ENCODE data around the gene SUSD4.

The SUSD4 gene

GRCh38 chr1:223328566-223328965 lies 35.4 kb downstream of the SUSD4 start:
- no peak for DNase-seq

- no peak for DNase-seq
Observed at GRCh38 chr1:223326776-223327175, 37.2 kb downstream of the SUSD4 start.

- no peak for DNase-seq
Observed at GRCh38 chr1:223323491-223324484, 40.2 kb downstream of the SUSD4 start.

GRCh38 chr1:223322868-223323267 lies 41.1 kb downstream of the SUSD4 start:
- DNase-seq = no peak

- no peak for DNase-seq
Observed at GRCh38 chr1:223320959-223321358, 43.0 kb downstream of the SUSD4 start.

GRCh38 chr1:223319905-223320580 lies 43.9 kb downstream of the SUSD4 start:
- no peak for DNase-seq

- no peak for DNase-seq
Observed at GRCh38 chr1:223319398-223319797, 44.6 kb downstream of the SUSD4 start.

- DNase-seq = no peak
Observed at GRCh38 chr1:223316082-223316481, 47.9 kb downstream of the SUSD4 start.

- no peak for DNase-seq
Observed at GRCh38 chr1:223315665-223316064, 48.3 kb downstream of the SUSD4 start.

- no peak for DNase-seq
Observed at GRCh38 chr1:223313415-223313754, 50.6 kb downstream of the SUSD4 start.

- no peak for DNase-seq
Observed at GRCh38 chr1:223312705-223313414, 51.1 kb downstream of the SUSD4 start.

GRCh38 chr1:223312273-223312672 lies 51.7 kb downstream of the SUSD4 start:
- no peak for DNase-seq

GRCh38 chr1:223311826-223312225 lies 52.1 kb downstream of the SUSD4 start:
- no peak for DNase-seq

GRCh38 chr1:223308136-223308535 lies 55.8 kb downstream of the SUSD4 start:
- DNase-seq = no peak

GRCh38 chr1:223307544-223307943 lies 56.4 kb downstream of the SUSD4 start:
- DNase-seq = no peak

- DNase-seq = no peak
Observed at GRCh38 chr1:223304931-223305330, 59.0 kb downstream of the SUSD4 start.

- no peak for DNase-seq
Observed at GRCh38 chr1:223301371-223301770, 62.6 kb downstream of the SUSD4 start.

GRCh38 chr1:223299553-223299952 lies 64.4 kb downstream of the SUSD4 start:
- no peak for DNase-seq

- no peak for DNase-seq
Observed at GRCh38 chr1:223298701-223299100, 65.3 kb downstream of the SUSD4 start.

- no peak for DNase-seq
Observed at GRCh38 chr1:223297800-223298199, 66.2 kb downstream of the SUSD4 start.

- DNase-seq = no peak
Observed at GRCh38 chr1:223291796-223292195, 72.2 kb downstream of the SUSD4 start.

GRCh38 chr1:223290397-223290796 lies 73.6 kb downstream of the SUSD4 start:
- DNase-seq = no peak

- DNase-seq = no peak
Observed at GRCh38 chr1:223289621-223290020, 74.4 kb downstream of the SUSD4 start.

GRCh38 chr1:223288826-223289225 lies 75.2 kb downstream of the SUSD4 start:
- no peak for DNase-seq

Measured in stimulated activated CD8-positive, alpha-beta memory T cell treated with anti-CD3 and anti-CD28 coated beads, Interleukin-4, amount 100 ng/mL, for 48 hours (primary cell).